ENCODE measurements around the gene TRAF5. TPM values are rescaled to one million over a fixed set of nuclear protein-coding genes. Genes with fewer than 3 reads are reported as not detected.
"Not testable (repeated sequence)": the region's sequence is repeated elsewhere in the genome, so short reads cannot be mapped to it uniquely, and the experiment has no call there.

TRAF5 gene
- total RNA-seq, 1 donor from 2014 or later = 12.1 TPM

DNA sequence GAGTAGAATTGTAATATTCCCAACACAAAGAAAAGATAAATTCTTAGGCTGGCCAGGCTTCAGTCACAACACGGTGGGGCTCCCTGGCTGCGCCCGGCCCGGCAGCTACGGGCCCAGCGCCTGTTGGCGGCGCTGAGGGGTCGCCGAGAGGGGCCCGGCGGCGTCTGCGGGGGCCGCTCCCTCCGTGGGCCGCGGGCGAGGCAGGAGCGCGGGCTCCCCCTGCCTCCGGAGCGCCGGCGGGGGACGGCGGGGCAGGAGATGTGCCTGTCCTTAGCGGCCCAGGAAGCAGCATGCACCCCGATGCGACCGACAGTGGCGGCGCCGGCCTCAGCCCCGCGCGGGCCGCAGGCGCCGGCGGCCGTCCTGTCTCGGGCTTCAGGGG lies 89.6 kb downstream of the TRAF5 start:
- H3K27ac Mint-ChIP-seq (ENCODE audit: unreplicated experiment); H3K27me3 Mint-ChIP-seq (ENCODE audit: low read depth); H3K36me3 Mint-ChIP-seq (ENCODE audit: low read depth); H3K9me3 Mint-ChIP-seq; H3K4me1 Mint-ChIP-seq: not testable (repeated sequence)
- DNase-seq (ENCODE audit: low read depth, low spot score) = peak; percentile 36
- H3K4me3 Mint-ChIP-seq = peak overlapping the region; percentile 86
- TF ChIP-seq, protein P1, sequence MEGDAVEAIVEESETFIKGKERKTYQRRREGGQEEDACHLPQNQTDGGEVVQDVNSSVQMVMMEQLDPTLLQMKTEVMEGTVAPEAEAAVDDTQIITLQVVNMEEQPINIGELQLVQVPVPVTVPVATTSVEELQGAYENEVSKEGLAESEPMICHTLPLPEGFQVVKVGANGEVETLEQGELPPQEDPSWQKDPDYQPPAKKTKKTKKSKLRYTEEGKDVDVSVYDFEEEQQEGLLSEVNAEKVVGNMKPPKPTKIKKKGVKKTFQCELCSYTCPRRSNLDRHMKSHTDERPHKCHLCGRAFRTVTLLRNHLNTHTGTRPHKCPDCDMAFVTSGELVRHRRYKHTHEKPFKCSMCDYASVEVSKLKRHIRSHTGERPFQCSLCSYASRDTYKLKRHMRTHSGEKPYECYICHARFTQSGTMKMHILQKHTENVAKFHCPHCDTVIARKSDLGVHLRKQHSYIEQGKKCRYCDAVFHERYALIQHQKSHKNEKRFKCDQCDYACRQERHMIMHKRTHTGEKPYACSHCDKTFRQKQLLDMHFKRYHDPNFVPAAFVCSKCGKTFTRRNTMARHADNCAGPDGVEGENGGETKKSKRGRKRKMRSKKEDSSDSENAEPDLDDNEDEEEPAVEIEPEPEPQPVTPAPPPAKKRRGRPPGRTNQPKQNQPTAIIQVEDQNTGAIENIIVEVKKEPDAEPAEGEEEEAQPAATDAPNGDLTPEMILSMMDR (conservative IDR thresholded peaks at IDR 0.05) = peak; percentile 27

GRCh38 chr1:211416628-211417323 lies 90.1 kb downstream of the TRAF5 start:
- H3K36me3 Mint-ChIP-seq (ENCODE audit: low read depth); H3K9me3 Mint-ChIP-seq; H3K4me1 Mint-ChIP-seq; H3K27ac Mint-ChIP-seq (ENCODE audit: unreplicated experiment); H3K27me3 Mint-ChIP-seq (ENCODE audit: low read depth): not testable (repeated sequence)
- DNase-seq (ENCODE audit: low read depth, low spot score) = peak; percentile 38
- H3K4me3 Mint-ChIP-seq = peak overlapping the region; percentile 72

GRCh38 chr1:211420389-211420788 lies 93.8 kb downstream of the TRAF5 start:
- DNase-seq (ENCODE audit: low read depth, low spot score) = no peak
- H3K4me3 Mint-ChIP-seq = no peak overlapping the region
- no peaks in the 10 kb centered on the region for H3K9me3 Mint-ChIP-seq
- H3K4me1 Mint-ChIP-seq = peaks cover 10% of the 10 kb centered on the region
- peaks cover 7% of the 10 kb centered on the region for H3K27me3 Mint-ChIP-seq (ENCODE audit: low read depth)
- peaks cover 5% of the 10 kb centered on the region for H3K36me3 Mint-ChIP-seq (ENCODE audit: low read depth)
- no peak overlapping the region for H3K27ac Mint-ChIP-seq (ENCODE audit: unreplicated experiment)
- TF ChIP-seq, protein P1 (conservative IDR thresholded peaks at IDR 0.05) = no peak

GRCh38 chr1:211420845-211421454 lies 94.3 kb downstream of the TRAF5 start:
- Mint-ChIP-seq H3K4me3 (no peak overlapping the region), H3K9me3 (no peaks in the 10 kb centered on the region), H3K27ac (ENCODE audit: unreplicated experiment) (no peak overlapping the region), H3K36me3 (ENCODE audit: low read depth) (peaks cover 5% of the 10 kb centered on the region), H3K4me1 (peaks cover 6% of the 10 kb centered on the region), H3K27me3 (ENCODE audit: low read depth) (peaks cover under 1% of the 10 kb centered on the region)
- TF ChIP-seq, protein P1 (conservative IDR thresholded peaks at IDR 0.05) = no peak
- DNase-seq (ENCODE audit: low read depth, low spot score) = no peak

DNA sequence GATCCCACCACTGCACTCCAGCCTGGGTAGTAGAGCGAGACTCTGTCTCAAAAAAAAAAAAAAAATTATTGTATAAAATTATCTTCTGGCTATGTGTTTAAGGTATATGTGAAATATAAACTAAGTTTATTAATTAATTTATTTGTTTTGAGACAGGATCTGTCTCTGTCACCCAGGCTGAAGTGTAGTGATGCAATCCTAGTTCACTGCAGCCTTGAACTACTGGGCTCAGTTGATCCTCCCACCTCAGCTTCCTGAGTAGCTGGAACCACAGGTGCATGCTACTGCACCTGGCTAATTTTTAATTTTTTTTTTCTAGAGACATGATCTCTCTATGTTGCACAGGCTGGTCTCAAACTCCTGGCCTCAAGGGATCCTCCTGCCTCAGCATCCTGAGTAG lies 97.4 kb downstream of the TRAF5 start:
- no peaks in the 10 kb centered on the region for H3K27me3 Mint-ChIP-seq (ENCODE audit: low read depth)
- no peak overlapping the region for H3K4me3 Mint-ChIP-seq
- H3K4me1 Mint-ChIP-seq = peaks cover 5% of the 10 kb centered on the region
- TF ChIP-seq, protein P1 (conservative IDR thresholded peaks at IDR 0.05) = no peak
- H3K9me3 Mint-ChIP-seq = no peaks in the 10 kb centered on the region
- no peaks in the 10 kb centered on the region for H3K36me3 Mint-ChIP-seq (ENCODE audit: low read depth)
- DNase-seq (ENCODE audit: low read depth, low spot score) = no peak
- H3K27ac Mint-ChIP-seq (ENCODE audit: unreplicated experiment) = no peak overlapping the region

Other genes starting within 250 kb of the TRAF5 start
- gene KCNH1, start 192.7 kb upstream of the TRAF5 start, total RNA-seq = 0.21 TPM in 1 of 2 replicates, not detected in the other
- gene RCOR3, start 67.5 kb upstream of the TRAF5 start, total RNA-seq = 51.6 and 52.4 TPM in 2 replicates
- gene RD3, start 165.3 kb downstream of the TRAF5 start, total RNA-seq = 0.14 and 0.18 TPM in 2 replicates